Keratinocyte (primary cell): ENCODE data around the gene ADAMTS9. TPM values are rescaled to one million over a fixed set of nuclear protein-coding genes. Genes with fewer than 3 reads are reported as not detected.

Source experiments
- DNase-seq: peaks from one replicate; pipeline ENCODE4 v3.0.0-alpha.2; 2011; ENCODE audit warnings: low read depth, missing footprints, low spot score
- FAIRE-seq: peaks from 2 replicates; lab custom pipeline; 2011; peaks lifted over from hg19 to GRCh38; lab: Jason Lieb, UNC
- H2AFZ ChIP-seq: 2 replicates; pipeline ENCODE4 v1.6.0; 2012; ENCODE audit warnings: low read length, control low read depth, inconsistent platforms; ENCODE audit not compliant: control insufficient read depth
- H3K27ac ChIP-seq: 2 replicates; pipeline ENCODE4 v1.5.1; 2011; ENCODE audit warnings: low read length; ENCODE audit not compliant: control insufficient read depth, insufficient read depth
- H3K27me3 ChIP-seq: 3 replicates; pipeline ENCODE4 v1.6.0; 2011; ENCODE audit warnings: low read length; ENCODE audit not compliant: control insufficient read depth, insufficient read depth; ENCODE audit errors: extremely low read depth
- H3K36me3 ChIP-seq, 2 experiments: 2 replicates in 1 of 2; 3 replicates in 1 of 2; pipeline ENCODE4 v1.5.1; 2011; ENCODE audit warnings: low read length in 2 of 2, mild to moderate bottlenecking in 1 of 2; ENCODE audit not compliant: control insufficient read depth in 2 of 2, insufficient read depth in 2 of 2; ENCODE audit errors: extremely low read depth in 1 of 2
- H3K4me1 ChIP-seq: 3 replicates; pipeline ENCODE4 v1.5.1; 2011; ENCODE audit warnings: low read length; ENCODE audit not compliant: control insufficient read depth, insufficient read depth; ENCODE audit errors: extremely low read depth
- H3K4me2 ChIP-seq: 3 replicates; pipeline ENCODE4 v1.6.0; 2011; ENCODE audit warnings: low read depth, low read length; ENCODE audit not compliant: control insufficient read depth, insufficient read depth; ENCODE audit errors: extremely low read depth
- H3K4me3 ChIP-seq, 3 experiments: fragments of 200-600 bp in 1 of 3; sonication (generic) in 1 of 3; 2 replicates in 2 of 3; 3 replicates in 1 of 3; pipeline ENCODE4 v1.5.1; 2011 to 2016; ENCODE audit warnings: low read length in 3 of 3, mild to moderate bottlenecking in 3 of 3, control low read depth in 2 of 3, inconsistent platforms in 1 of 3, low read depth in 1 of 3, mixed read lengths in 1 of 3, mixed run types in 1 of 3, moderate library complexity in 1 of 3; ENCODE audit not compliant: control insufficient read depth in 2 of 3, insufficient read depth in 2 of 3; ENCODE audit errors: extremely low read depth in 1 of 3
- H3K79me2 ChIP-seq: 2 replicates; pipeline ENCODE4 v1.6.0; 2012; ENCODE audit warnings: low read length; ENCODE audit not compliant: control insufficient read depth, insufficient read depth
- H3K9ac ChIP-seq: 3 replicates; pipeline ENCODE4 v1.6.0; 2011; ENCODE audit warnings: low read length; ENCODE audit not compliant: control insufficient read depth, insufficient read depth; ENCODE audit errors: extremely low read depth
- H3K9me1 ChIP-seq: 3 replicates; pipeline ENCODE4 v1.6.0; 2011; ENCODE audit warnings: low read length; ENCODE audit not compliant: control insufficient read depth, insufficient read depth; ENCODE audit errors: extremely low read depth
- H3K9me3 ChIP-seq: 2 replicates; pipeline ENCODE4 v1.5.1; 2012; ENCODE audit warnings: low read depth, low read length; ENCODE audit not compliant: control insufficient read depth
- H4K20me1 ChIP-seq: 3 replicates; pipeline ENCODE4 v1.6.0; 2011; ENCODE audit warnings: low read length; ENCODE audit not compliant: control insufficient read depth, insufficient read depth; ENCODE audit errors: extremely low read depth
- CTCF ChIP-seq, 3 experiments: IDR thresholded peaks in 1 of 3; conservative IDR thresholded peaks in 1 of 3; optimal IDR thresholded peaks in 1 of 3; 2 replicates in 2 of 3; 3 replicates in 1 of 3; pipeline versions ENCODE3 to v1.5.1; 2011; ENCODE audit warnings: low read length in 3 of 3, mild to moderate bottlenecking in 3 of 3, moderate library complexity in 2 of 3, control low read depth in 1 of 3, inconsistent platforms in 1 of 3; ENCODE audit not compliant: insufficient read depth in 2 of 3; ENCODE audit errors: extremely low read depth in 1 of 3
- EZH2 ChIP-seq: IDR thresholded peaks from one replicate; pipeline ENCODE4 v1.6.1; 2012; ENCODE audit warnings: inconsistent platforms, mild to moderate bottlenecking, low read length, moderate library complexity
- dilution Hi-C: fragments of 300-500 bp; cut with MboI; formaldehyde crosslinking; loops from one replicate; pipeline ENCODE4 v1.7.0; 2020; ENCODE audit warnings: low sequenced_read_pairs; ENCODE audit not compliant: extremely low pct_ligation_motif_present
- polyA plus RNA-seq, 5 experiments: library from polyadenylated mRNA; depleted of rRNA in 3 of 5; stranded (reverse) in 3 of 5; stranded (forward) in 1 of 5; unstranded in 1 of 5; fragments of >200 nt; gene quantifications; 1 replicate in 1 of 5; 2 replicates in 3 of 5; 3 replicates in 1 of 5; pipeline versions ENCODE4 v1.2.1 to v1.2.3, GENCODE V29; 2011 to 2012; ENCODE audit warnings: missing spikeins in 2 of 5, low read depth in 1 of 5, low replicate concordance in 1 of 5

ADAMTS9 gene
- polyA plus RNA-seq, 1 donor (not counting 4 experiments of a cell fraction or from before 2014, with no cell fraction given): 0.43 TPM

GRCh38 chr3:64612082-64612860 lies 75.5 kb downstream of the ADAMTS9 start:
- no peak overlapping the region for H3K9ac ChIP-seq
- H3K4me3 ChIP-seq: no peak overlapping the region
- H3K4me1 ChIP-seq: no peaks in the 10 kb centered on the region
- no peaks in the 10 kb centered on the region for H4K20me1 ChIP-seq
- TF ChIP-seq CTCF (optimal IDR thresholded peaks at IDR 0.05 in 1 of 3, IDR thresholded peaks at IDR 0.05 in 1 of 3, conservative IDR thresholded peaks at IDR 0.05 in 1 of 3; ENCODE audit: extremely low read depth in 1 of 3, insufficient read depth in 2 of 3, low read length in 3 of 3): no peak
- TF ChIP-seq EZH2: no peak
- no peaks in the 10 kb centered on the region for H3K9me3 ChIP-seq
- H3K36me3 ChIP-seq: no peaks in the 10 kb centered on the region
- dilution Hi-C loops: no loop called here
- DNase-seq: no peak
- H2AFZ ChIP-seq: no peak overlapping the region
- H3K4me2 ChIP-seq: no peak overlapping the region
- H3K27me3 ChIP-seq: no peaks in the 10 kb centered on the region
- no peak for FAIRE-seq
- no peaks in the 10 kb centered on the region for H3K9me1 ChIP-seq
- no peaks in the 10 kb centered on the region for H3K79me2 ChIP-seq
- no peak overlapping the region for H3K27ac ChIP-seq

DNA sequence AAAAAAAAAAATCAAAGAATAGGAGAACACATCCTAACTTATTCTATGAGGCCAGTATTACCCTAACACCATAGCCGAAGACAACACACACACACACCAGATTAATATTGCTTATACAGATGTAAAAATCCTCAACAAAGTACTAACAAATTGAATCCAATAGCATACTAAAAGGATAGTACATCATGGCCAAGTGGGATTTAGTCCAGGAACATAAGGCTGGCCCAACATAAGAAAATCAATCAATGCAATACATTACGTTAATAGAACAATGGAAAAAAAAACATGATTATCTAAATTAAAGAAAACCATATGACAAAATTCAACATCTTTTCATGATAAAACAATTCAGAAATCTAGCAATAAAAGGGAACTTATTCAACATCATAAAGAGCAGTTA lies 79.1 kb downstream of the ADAMTS9 start:
- H3K27ac ChIP-seq: no peak overlapping the region
- no peak overlapping the region for H3K9ac ChIP-seq
- H3K4me1 ChIP-seq: no peaks in the 10 kb centered on the region
- H3K4me3 ChIP-seq: no peak overlapping the region
- no peaks in the 10 kb centered on the region for H3K9me3 ChIP-seq
- H3K27me3 ChIP-seq: no peaks in the 10 kb centered on the region
- H3K9me1 ChIP-seq: no peaks in the 10 kb centered on the region
- DNase-seq: no peak
- no peak for FAIRE-seq
- dilution Hi-C loops: no loop called here
- TF ChIP-seq CTCF (optimal IDR thresholded peaks at IDR 0.05 in 1 of 3, IDR thresholded peaks at IDR 0.05 in 1 of 3, conservative IDR thresholded peaks at IDR 0.05 in 1 of 3; ENCODE audit: extremely low read depth in 1 of 3, insufficient read depth in 2 of 3, low read length in 3 of 3) (no peak), EZH2 (no peak)
- H3K36me3 ChIP-seq: no peaks in the 10 kb centered on the region
- no peak overlapping the region for H2AFZ ChIP-seq
- no peaks in the 10 kb centered on the region for H4K20me1 ChIP-seq
- no peaks in the 10 kb centered on the region for H3K79me2 ChIP-seq
- H3K4me2 ChIP-seq: no peak overlapping the region
